ENCODE data around the gene CHRM4.

Gene CHRM4

DNA sequence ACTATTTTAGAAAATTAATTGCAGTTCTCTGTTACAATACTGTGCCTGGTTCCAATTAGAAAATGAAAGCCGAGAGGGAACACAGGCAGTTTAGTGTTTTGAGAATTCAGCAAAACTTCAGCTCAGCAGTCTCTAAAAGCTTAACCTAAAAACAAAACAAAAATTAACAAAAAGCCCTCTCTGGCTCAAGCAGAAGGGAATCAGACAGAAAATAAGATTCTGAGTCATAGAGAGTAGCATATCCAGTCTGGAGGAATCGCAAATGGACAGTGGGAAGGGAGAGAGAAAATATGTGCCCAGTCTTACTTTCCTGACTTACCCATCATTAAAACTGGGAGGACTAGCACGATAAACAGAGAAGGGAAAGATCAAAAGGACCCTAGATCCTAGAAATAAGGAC lies 38.1 kb upstream of the CHRM4 start:
- no peak for DNase-seq (ENCODE audit: low read depth in 1 of 2, low spot score in 1 of 2)
- Histone ChIP-seq H3K27me3 (ENCODE audit: insufficient read depth, poor library complexity, severe bottlenecking) (no peaks in the 10 kb centered on the region), H3K4me3 (replicated peaks; ENCODE audit: insufficient read depth, low read length) (no peak overlapping the region), H3K27ac (replicated peaks) (no peak overlapping the region)
- TF ChIP-seq POLR2AphosphoS5 (IDR thresholded peaks at IDR 0.05; ENCODE audit: low read depth) = no peak
- TF ChIP-seq, protein P1, sequence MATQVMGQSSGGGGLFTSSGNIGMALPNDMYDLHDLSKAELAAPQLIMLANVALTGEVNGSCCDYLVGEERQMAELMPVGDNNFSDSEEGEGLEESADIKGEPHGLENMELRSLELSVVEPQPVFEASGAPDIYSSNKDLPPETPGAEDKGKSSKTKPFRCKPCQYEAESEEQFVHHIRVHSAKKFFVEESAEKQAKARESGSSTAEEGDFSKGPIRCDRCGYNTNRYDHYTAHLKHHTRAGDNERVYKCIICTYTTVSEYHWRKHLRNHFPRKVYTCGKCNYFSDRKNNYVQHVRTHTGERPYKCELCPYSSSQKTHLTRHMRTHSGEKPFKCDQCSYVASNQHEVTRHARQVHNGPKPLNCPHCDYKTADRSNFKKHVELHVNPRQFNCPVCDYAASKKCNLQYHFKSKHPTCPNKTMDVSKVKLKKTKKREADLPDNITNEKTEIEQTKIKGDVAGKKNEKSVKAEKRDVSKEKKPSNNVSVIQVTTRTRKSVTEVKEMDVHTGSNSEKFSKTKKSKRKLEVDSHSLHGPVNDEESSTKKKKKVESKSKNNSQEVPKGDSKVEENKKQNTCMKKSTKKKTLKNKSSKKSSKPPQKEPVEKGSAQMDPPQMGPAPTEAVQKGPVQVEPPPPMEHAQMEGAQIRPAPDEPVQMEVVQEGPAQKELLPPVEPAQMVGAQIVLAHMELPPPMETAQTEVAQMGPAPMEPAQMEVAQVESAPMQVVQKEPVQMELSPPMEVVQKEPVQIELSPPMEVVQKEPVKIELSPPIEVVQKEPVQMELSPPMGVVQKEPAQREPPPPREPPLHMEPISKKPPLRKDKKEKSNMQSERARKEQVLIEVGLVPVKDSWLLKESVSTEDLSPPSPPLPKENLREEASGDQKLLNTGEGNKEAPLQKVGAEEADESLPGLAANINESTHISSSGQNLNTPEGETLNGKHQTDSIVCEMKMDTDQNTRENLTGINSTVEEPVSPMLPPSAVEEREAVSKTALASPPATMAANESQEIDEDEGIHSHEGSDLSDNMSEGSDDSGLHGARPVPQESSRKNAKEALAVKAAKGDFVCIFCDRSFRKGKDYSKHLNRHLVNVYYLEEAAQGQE (IDR thresholded peaks at IDR 0.05; ENCODE audit: insufficient replicate concordance, low read depth) = no peak
- TF ChIP-seq, protein P2, sequence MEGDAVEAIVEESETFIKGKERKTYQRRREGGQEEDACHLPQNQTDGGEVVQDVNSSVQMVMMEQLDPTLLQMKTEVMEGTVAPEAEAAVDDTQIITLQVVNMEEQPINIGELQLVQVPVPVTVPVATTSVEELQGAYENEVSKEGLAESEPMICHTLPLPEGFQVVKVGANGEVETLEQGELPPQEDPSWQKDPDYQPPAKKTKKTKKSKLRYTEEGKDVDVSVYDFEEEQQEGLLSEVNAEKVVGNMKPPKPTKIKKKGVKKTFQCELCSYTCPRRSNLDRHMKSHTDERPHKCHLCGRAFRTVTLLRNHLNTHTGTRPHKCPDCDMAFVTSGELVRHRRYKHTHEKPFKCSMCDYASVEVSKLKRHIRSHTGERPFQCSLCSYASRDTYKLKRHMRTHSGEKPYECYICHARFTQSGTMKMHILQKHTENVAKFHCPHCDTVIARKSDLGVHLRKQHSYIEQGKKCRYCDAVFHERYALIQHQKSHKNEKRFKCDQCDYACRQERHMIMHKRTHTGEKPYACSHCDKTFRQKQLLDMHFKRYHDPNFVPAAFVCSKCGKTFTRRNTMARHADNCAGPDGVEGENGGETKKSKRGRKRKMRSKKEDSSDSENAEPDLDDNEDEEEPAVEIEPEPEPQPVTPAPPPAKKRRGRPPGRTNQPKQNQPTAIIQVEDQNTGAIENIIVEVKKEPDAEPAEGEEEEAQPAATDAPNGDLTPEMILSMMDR (IDR thresholded peaks at IDR 0.05; ENCODE audit: insufficient read depth, low read length) = no peak
- TF ChIP-seq GABPA (IDR thresholded peaks at IDR 0.05; ENCODE audit: low read depth) = no peak
- no peak for TF ChIP-seq SPI1 (IDR thresholded peaks at IDR 0.05; ENCODE audit: borderline replicate concordance, low read depth)

DNA sequence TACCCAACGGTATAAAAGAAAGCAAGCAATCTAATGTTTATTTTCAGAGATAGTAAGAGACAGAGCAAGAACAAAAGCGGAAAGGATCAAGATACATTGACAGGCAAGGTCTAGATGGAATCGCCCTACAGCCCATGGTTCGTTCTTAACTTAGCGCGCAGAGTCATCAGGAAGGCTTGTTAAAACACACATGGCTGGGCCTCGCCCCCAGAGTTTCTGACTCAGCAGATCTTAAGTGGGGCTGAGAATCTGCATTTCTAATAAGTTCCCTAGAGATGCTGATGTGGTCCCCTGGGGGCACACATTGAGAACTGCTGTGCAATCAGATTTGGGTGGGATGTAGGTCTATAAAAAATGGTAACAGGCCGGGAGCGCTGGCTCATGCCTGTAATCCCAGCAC lies 35.8 kb upstream of the CHRM4 start:
- H3K4me3 ChIP-seq (replicated peaks; ENCODE audit: insufficient read depth, low read length) = no peak overlapping the region
- no peak overlapping the region for H3K27ac ChIP-seq (replicated peaks)
- no peaks in the 10 kb centered on the region for H3K27me3 ChIP-seq (ENCODE audit: insufficient read depth, poor library complexity, severe bottlenecking)
- DNase-seq (ENCODE audit: low read depth in 1 of 2, low spot score in 1 of 2) = no peak
- TF ChIP-seq, protein P2 (IDR thresholded peaks at IDR 0.05; ENCODE audit: insufficient read depth, low read length) = no peak
- TF ChIP-seq GABPA (IDR thresholded peaks at IDR 0.05; ENCODE audit: low read depth) = no peak
- TF ChIP-seq, protein P1 (IDR thresholded peaks at IDR 0.05; ENCODE audit: insufficient replicate concordance, low read depth) = no peak
- TF ChIP-seq POLR2AphosphoS5 (IDR thresholded peaks at IDR 0.05; ENCODE audit: low read depth) = no peak
- TF ChIP-seq SPI1 (IDR thresholded peaks at IDR 0.05; ENCODE audit: borderline replicate concordance, low read depth) = no peak

DNA sequence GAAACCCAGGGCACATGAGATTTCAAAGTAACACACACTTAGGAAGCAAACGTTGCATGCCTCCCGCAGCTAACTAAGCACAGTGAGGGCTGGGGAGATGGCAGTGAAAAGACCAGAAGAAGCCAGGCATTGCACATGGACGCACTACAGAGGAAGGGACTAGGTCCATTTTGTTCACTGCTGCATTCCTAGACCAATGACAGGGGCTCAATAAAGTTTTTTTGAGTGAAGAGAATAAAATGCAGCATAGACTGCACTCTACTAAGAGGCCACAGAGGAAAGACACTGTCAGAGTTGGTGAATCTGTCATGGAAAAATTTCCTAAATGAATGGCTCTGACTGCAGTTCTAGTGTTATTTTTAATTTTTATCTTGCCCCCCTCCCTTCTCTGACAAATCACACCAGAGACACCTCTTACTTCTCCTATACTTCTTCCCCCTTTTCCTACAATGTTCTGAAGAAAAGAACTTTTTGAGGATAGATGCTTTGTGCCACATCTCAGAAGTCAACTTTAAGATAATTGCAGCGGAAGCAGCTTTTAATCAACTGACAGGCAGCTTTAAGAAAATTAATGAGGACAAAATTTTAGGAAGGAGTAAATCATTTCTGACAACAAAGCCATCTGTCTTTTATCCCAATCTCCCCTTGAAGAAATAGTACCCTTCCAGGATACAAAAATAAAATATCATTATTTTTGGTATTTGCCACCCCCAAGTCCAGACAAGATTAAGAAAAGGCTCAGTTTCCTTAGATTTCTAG lies 34.8 kb upstream of the CHRM4 start:
- TF ChIP-seq, protein P1 (IDR thresholded peaks at IDR 0.05; ENCODE audit: insufficient replicate concordance, low read depth) = no peak
- TF ChIP-seq, protein P2 (IDR thresholded peaks at IDR 0.05; ENCODE audit: insufficient read depth, low read length) = no peak
- TF ChIP-seq POLR2AphosphoS5 (IDR thresholded peaks at IDR 0.05; ENCODE audit: low read depth) = no peak
- TF ChIP-seq SPI1 (IDR thresholded peaks at IDR 0.05; ENCODE audit: borderline replicate concordance, low read depth) = no peak
- no peak for TF ChIP-seq GABPA (IDR thresholded peaks at IDR 0.05; ENCODE audit: low read depth)
- no peak for DNase-seq (ENCODE audit: low read depth in 1 of 2, low spot score in 1 of 2)

More for the DNA sequence above, 34.8 kb upstream of the CHRM4 start:
- no peak overlapping the region for H3K4me3 ChIP-seq (replicated peaks; ENCODE audit: insufficient read depth, low read length)
- no peaks in the 10 kb centered on the region for H3K27me3 ChIP-seq (ENCODE audit: insufficient read depth, poor library complexity, severe bottlenecking)
- no peak overlapping the region for H3K27ac ChIP-seq (replicated peaks)
